Upper lobe of left lung (tissue), 6 donors: Measurements from ENCODE around the gene ENTREP3. TPM values are rescaled to one million over a fixed set of nuclear protein-coding genes. Genes with fewer than 3 reads are reported as not detected.

Experiments used
- ATAC-seq, 2 donors: fragments of 200-7000 bp; cut with Tn5 transposase; one replicate each; pipeline ENCODE4 v1.9.1; 2022; ENCODE audit warnings: mild to moderate bottlenecking in 2 of 2, moderate library complexity in 2 of 2; ENCODE audit not compliant: low FRiP score in 2 of 2
- DNase-seq, 2 donors: peaks; one replicate each; pipeline ENCODE4 v3.0.0-alpha.2; 2019 to 2020
- H3K27ac ChIP-seq, 4 donors: fragments of 200-600 bp; sonication (generic); one replicate each; pipeline ENCODE4 v1.5.1; 2016 to 2019
- H3K27me3 ChIP-seq, 4 donors: fragments of 200-600 bp; sonication (generic); one replicate each; pipeline ENCODE4 v1.5.1; 2017 to 2019
- H3K36me3 ChIP-seq, 4 donors: fragments of 200-600 bp; sonication (generic); one replicate each; pipeline ENCODE4 v1.5.1; 2016 to 2019
- H3K4me1 ChIP-seq, 4 donors: fragments of 200-600 bp; sonication (generic); one replicate each; pipeline ENCODE4 v1.5.1; 2018 to 2019
- H3K4me3 ChIP-seq, 4 donors: fragments of 200-600 bp; sonication (generic); one replicate each; pipeline ENCODE4 v1.5.1; 2017 to 2019; ENCODE audit warnings: mild to moderate bottlenecking in 2 of 4, moderate library complexity in 1 of 4
- H3K9me3 ChIP-seq, 4 donors: fragments of 200-600 bp; sonication (generic); one replicate each; pipeline ENCODE4 v1.5.1; 2018 to 2019
- EP300 ChIP-seq, 4 donors: sonication (generic); formaldehyde crosslinking; IDR thresholded peaks; one replicate each; pipeline ENCODE4 v1.5.1; 2017; ENCODE audit warnings: antibody characterized with exemption in 4 of 4, control low read depth in 2 of 4
- POLR2A ChIP-seq, 4 donors: fragments of 450-650 bp; IDR thresholded peaks; one replicate each; pipeline ENCODE4 v1.5.1; 2016 to 2017; ENCODE audit warnings: antibody characterized with exemption in 4 of 4, mild to moderate bottlenecking in 2 of 4
- POLR2AphosphoS5 ChIP-seq, 2 donors: sonication (generic); formaldehyde crosslinking; IDR thresholded peaks; one replicate each; pipeline ENCODE4 v1.5.1; 2017; ENCODE audit warnings: antibody characterized with exemption in 2 of 2
- WGBS, 2 donors: methylation state at CpG; one replicate each; pipeline ENCODE4 v1.1.5; 2017 to 2018; 5-methylcytosine and 5-hydroxymethylcytosine counted together
- total RNA-seq, 6 donors: library from RNA; depleted of rRNA in 4 of 6; stranded (reverse); fragments of >200 nt in 4 of 6; gene quantifications; one replicate each; pipeline versions ENCODE4 v1.1.0 to v1.2.1, GENCODE V29; 2016 to 2021
- TF ChIP-seq, protein P1 (sequence below), 6 experiments: fragments of 450-650 bp in 4 of 6; fragments of 200-600 bp in 2 of 6; sonication (generic) in 2 of 6; IDR thresholded peaks; one replicate each; pipeline ENCODE4 v1.5.1; 2016 to 2019; ENCODE audit warnings: antibody characterized with exemption in 6 of 6
- donor health status: DM: no; HTN: no; CAD: no; lungs with moderate emphysema.
- donor health status: DM: no; HTN: yes; CAD: no; lungs with severe emphysema.

The ENTREP3 gene
- total RNA-seq, 6 donors from 2014 or later: 9.3 to 30.3 (median 20.6) TPM

GRCh38 chr1:155268630-155269029, 13.3 kb upstream of the ENTREP3 start:
- WGBS, 2 donors: 90 to 94% methylated on average over 18 to 21 of the region's 21 CpGs
- ATAC-seq (no peak), DNase-seq (peak in 1 of 2 donors; percentile 53)
- Histone ChIP-seq H3K4me3 (no peak overlapping the region), H3K4me1 (peaks cover 12 to 25% (median 15%) of the 10 kb centered on the region in 4 donors), H3K36me3 (peaks cover 42 to 74% (median 70%) of the 10 kb centered on the region in 4 donors), H3K27ac (no peak overlapping the region), H3K27me3 (no peaks in the 10 kb centered on the region), H3K9me3 (no peaks in the 10 kb centered on the region)
- TF ChIP-seq, protein P1, sequence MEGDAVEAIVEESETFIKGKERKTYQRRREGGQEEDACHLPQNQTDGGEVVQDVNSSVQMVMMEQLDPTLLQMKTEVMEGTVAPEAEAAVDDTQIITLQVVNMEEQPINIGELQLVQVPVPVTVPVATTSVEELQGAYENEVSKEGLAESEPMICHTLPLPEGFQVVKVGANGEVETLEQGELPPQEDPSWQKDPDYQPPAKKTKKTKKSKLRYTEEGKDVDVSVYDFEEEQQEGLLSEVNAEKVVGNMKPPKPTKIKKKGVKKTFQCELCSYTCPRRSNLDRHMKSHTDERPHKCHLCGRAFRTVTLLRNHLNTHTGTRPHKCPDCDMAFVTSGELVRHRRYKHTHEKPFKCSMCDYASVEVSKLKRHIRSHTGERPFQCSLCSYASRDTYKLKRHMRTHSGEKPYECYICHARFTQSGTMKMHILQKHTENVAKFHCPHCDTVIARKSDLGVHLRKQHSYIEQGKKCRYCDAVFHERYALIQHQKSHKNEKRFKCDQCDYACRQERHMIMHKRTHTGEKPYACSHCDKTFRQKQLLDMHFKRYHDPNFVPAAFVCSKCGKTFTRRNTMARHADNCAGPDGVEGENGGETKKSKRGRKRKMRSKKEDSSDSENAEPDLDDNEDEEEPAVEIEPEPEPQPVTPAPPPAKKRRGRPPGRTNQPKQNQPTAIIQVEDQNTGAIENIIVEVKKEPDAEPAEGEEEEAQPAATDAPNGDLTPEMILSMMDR (IDR thresholded peaks at IDR 0.05): no peak
- no peak for TF ChIP-seq POLR2A (IDR thresholded peaks at IDR 0.05)
- no peak for TF ChIP-seq POLR2AphosphoS5 (IDR thresholded peaks at IDR 0.05)

GRCh38 chr1:155267373-155267772, 12.1 kb upstream of the ENTREP3 start:
- no peaks in the 10 kb centered on the region for H3K27me3 ChIP-seq
- H3K36me3 ChIP-seq: peaks cover 43 to 83% (median 76%) of the 10 kb centered on the region in 4 donors
- TF ChIP-seq POLR2A (IDR thresholded peaks at IDR 0.05) (no peak), POLR2AphosphoS5 (IDR thresholded peaks at IDR 0.05) (no peak), EP300 (IDR thresholded peaks at IDR 0.05) (no peak)
- TF ChIP-seq, protein P1 (IDR thresholded peaks at IDR 0.05): no peak
- DNase-seq (no peak), ATAC-seq (no peak)
- no peak overlapping the region for H3K4me3 ChIP-seq
- H3K27ac ChIP-seq: no peak overlapping the region
- no peaks in the 10 kb centered on the region for H3K9me3 ChIP-seq
- H3K4me1 ChIP-seq: peaks cover 14 to 23% (median 17%) of the 10 kb centered on the region in 4 donors
- WGBS, 2 donors: 97 to 100% methylated on average over 2 of the region's 2 CpGs

- 86 to 90% methylated on average over 6 of the region's 6 CpGs for WGBS, 2 donors
Measured at GRCh38 chr1:155266553-155266952, 11.3 kb upstream of the ENTREP3 start.

GRCh38 chr1:155263067-155263466, 7.8 kb upstream of the ENTREP3 start:
- ATAC-seq: no peak
- Histone ChIP-seq H3K4me3 (no peak overlapping the region), H3K9me3 (no peaks in the 10 kb centered on the region), H3K27ac (peak overlapping the region in 2 of 4 donors; percentile 76 to 87), H3K36me3 (peaks cover 21 to 74% (median 58%) of the 10 kb centered on the region in 4 donors), H3K27me3 (no peaks in the 10 kb centered on the region), H3K4me1 (peaks cover 15 to 27% (median 19%) of the 10 kb centered on the region in 4 donors)
- DNase-seq: no peak
- TF ChIP-seq POLR2A (IDR thresholded peaks at IDR 0.05) (no peak), EP300 (IDR thresholded peaks at IDR 0.05) (no peak), POLR2AphosphoS5 (IDR thresholded peaks at IDR 0.05) (no peak)
- TF ChIP-seq, protein P1 (IDR thresholded peaks at IDR 0.05): no peak
- 86 to 89% methylated on average over 11 of the region's 11 CpGs for WGBS, 2 donors

More at GRCh38 chr1:155266553-155266952, 11.3 kb upstream of the ENTREP3 start:
- ATAC-seq (no peak), DNase-seq (no peak)
- H3K27me3 ChIP-seq: no peaks in the 10 kb centered on the region
- H3K36me3 ChIP-seq: peaks cover 43 to 83% (median 76%) of the 10 kb centered on the region in 4 donors
- TF ChIP-seq EP300 (IDR thresholded peaks at IDR 0.05): no peak
- TF ChIP-seq POLR2A (IDR thresholded peaks at IDR 0.05): no peak
- TF ChIP-seq, protein P1 (IDR thresholded peaks at IDR 0.05): no peak
- no peak for TF ChIP-seq POLR2AphosphoS5 (IDR thresholded peaks at IDR 0.05)
- no peak overlapping the region for H3K4me3 ChIP-seq
- H3K27ac ChIP-seq: no peak overlapping the region
- no peaks in the 10 kb centered on the region for H3K9me3 ChIP-seq
- H3K4me1 ChIP-seq: peaks cover 9 to 17% (median 12%) of the 10 kb centered on the region in 4 donors
